Testis (tissue), 2 donors: ENCODE measurements around the gene RNF180.

ENCODE experiments used
- POLR2A ChIP-seq: fragments of 450-650 bp; IDR thresholded peaks from one replicate; pipeline ENCODE4 v1.6.1; 2017; ENCODE audit warnings: antibody characterized with exemption, mild to moderate bottlenecking, moderate library complexity
- TF ChIP-seq, protein P1 (sequence below), 3 experiments: fragments of 450-650 bp in 2 of 3; fragments of 200-600 bp in 1 of 3; sonication (generic) in 1 of 3; IDR thresholded peaks; one replicate each; pipeline ENCODE4 v1.5.1; 2016 to 2019; ENCODE audit warnings: antibody characterized with exemption in 3 of 3, mild to moderate bottlenecking in 2 of 3, moderate library complexity in 1 of 3

DNA sequence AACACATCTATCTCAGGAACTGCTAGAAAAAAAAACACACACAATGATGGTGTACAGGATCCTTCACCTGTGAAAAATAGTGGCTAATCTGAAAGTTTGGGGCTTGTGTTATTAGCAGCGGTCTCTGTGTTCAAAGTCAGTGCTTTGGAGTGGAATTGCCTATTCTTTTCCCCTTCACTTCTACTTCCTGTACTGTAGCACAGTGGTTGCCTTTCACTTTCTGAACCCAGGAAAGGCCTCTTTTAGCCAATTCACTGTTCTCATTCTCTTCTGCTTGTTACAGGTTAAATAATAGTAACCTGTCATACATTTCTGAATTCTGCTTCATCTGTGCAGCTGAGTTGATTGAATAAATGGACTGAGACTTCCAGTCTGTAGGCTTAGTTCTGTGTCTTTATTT, 178.9 kb downstream of the RNF180 start:
- TF ChIP-seq, protein P1, sequence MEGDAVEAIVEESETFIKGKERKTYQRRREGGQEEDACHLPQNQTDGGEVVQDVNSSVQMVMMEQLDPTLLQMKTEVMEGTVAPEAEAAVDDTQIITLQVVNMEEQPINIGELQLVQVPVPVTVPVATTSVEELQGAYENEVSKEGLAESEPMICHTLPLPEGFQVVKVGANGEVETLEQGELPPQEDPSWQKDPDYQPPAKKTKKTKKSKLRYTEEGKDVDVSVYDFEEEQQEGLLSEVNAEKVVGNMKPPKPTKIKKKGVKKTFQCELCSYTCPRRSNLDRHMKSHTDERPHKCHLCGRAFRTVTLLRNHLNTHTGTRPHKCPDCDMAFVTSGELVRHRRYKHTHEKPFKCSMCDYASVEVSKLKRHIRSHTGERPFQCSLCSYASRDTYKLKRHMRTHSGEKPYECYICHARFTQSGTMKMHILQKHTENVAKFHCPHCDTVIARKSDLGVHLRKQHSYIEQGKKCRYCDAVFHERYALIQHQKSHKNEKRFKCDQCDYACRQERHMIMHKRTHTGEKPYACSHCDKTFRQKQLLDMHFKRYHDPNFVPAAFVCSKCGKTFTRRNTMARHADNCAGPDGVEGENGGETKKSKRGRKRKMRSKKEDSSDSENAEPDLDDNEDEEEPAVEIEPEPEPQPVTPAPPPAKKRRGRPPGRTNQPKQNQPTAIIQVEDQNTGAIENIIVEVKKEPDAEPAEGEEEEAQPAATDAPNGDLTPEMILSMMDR (IDR thresholded peaks at IDR 0.05), result no peak
- no peak for TF ChIP-seq POLR2A
